ENCODE data around the gene LRRC58. TPM values are rescaled to one million over a fixed set of nuclear protein-coding genes. Genes with fewer than 3 reads are reported as not detected.

The LRRC58 gene
- total and polyA plus RNA-seq, 8 donors = 21.3 to 27.7 (median 25.5) TPM

- Histone ChIP-seq H3K27me3 (no peaks in the 10 kb centered on the region), H3K27ac (no peak overlapping the region), H3K4me3 (no peak overlapping the region), H3K4me1 (peaks cover 5 to 13% of the 10 kb centered on the region in 2 donors), H3K36me3 (no peaks in the 10 kb centered on the region), H3K9me3 (no peaks in the 10 kb centered on the region)
- intact Hi-C loops (cut with DNase I) = no loop called here
- ATAC-seq (no peak), DNase-seq (no peak)
- no peak for TF ChIP-seq CTCF (IDR thresholded peaks at IDR 0.05)
Observed at GRCh38 chr3:120353463-120353862, 4.3 kb upstream of the LRRC58 start.

- Histone ChIP-seq H3K27me3 (no peaks in the 10 kb centered on the region), H3K27ac (no peak overlapping the region), H3K4me3 (no peak overlapping the region), H3K9me3 (no peaks in the 10 kb centered on the region), H3K36me3 (no peaks in the 10 kb centered on the region), H3K4me1 (peaks cover 13 to 23% of the 10 kb centered on the region in 2 donors)
- TF ChIP-seq CTCF (IDR thresholded peaks at IDR 0.05) = no peak
- intact Hi-C loops (cut with DNase I) = no loop called here
- DNase-seq = no peak
- no peak for ATAC-seq
Observed at GRCh38 chr3:120352017-120352416, 2.9 kb upstream of the LRRC58 start.

- Histone ChIP-seq H3K27me3 (no peaks in the 10 kb centered on the region), H3K4me1 (peaks cover 13 to 36% of the 10 kb centered on the region in 2 donors), H3K27ac (peak overlapping the region; percentile 90 to 94), H3K9me3 (no peaks in the 10 kb centered on the region), H3K4me3 (peak overlapping the region in 1 of 2 donors; percentile 78), H3K36me3 (no peaks in the 10 kb centered on the region)
- ATAC-seq (peak; percentile 34), DNase-seq (peak in 3 of 4 donors; percentile 20 to 49 (median 36))
- no peak for TF ChIP-seq CTCF (IDR thresholded peaks at IDR 0.05)
- intact Hi-C loops (cut with DNase I) = no loop called here
Observed at GRCh38 chr3:120350401-120350941, 1.3 kb upstream of the LRRC58 start.

- intact Hi-C loops (cut with DNase I) = no loop called here
- no peak for DNase-seq
Observed at GRCh38 chr3:120349855-120350125, 636 bp upstream of the LRRC58 start.

More at GRCh38 chr3:120349855-120350125, 636 bp upstream of the LRRC58 start:
- TF ChIP-seq CTCF (IDR thresholded peaks at IDR 0.05) = no peak
- peak; percentile 0 for ATAC-seq
- no peaks in the 10 kb centered on the region for H3K36me3 ChIP-seq
- no peaks in the 10 kb centered on the region for H3K9me3 ChIP-seq
- peak overlapping the region; percentile 78 to 87 for H3K4me3 ChIP-seq
- H3K27me3 ChIP-seq = no peaks in the 10 kb centered on the region
- peaks cover 13 to 42% of the 10 kb centered on the region in 2 donors for H3K4me1 ChIP-seq
- peak overlapping the region; percentile 90 to 94 for H3K27ac ChIP-seq
